ENCODE measurements around the gene ZFP91.

GRCh38 chr11:58621586-58622262, 42.9 kb downstream of the ZFP91 start:
- no peak for TF ChIP-seq CTCF (IDR thresholded peaks at IDR 0.05)
- TF ChIP-seq TCF7L2 (IDR thresholded peaks at IDR 0.05; ENCODE audit: low read depth, low read length) = no peak

Measured in Panc1 (cell line).